HUES6 (cell line): ENCODE results near the gene PTPRS.

Experiments
- H3K27ac ChIP-seq: 2 replicates; pipeline ENCODE4 v1.7.0; 2013; ENCODE audit warnings: low read depth, mild to moderate bottlenecking, low read length, inconsistent platforms
- H3K27me3 ChIP-seq: 2 replicates; pipeline ENCODE4 v1.6.1; 2013; ENCODE audit warnings: low read length; ENCODE audit not compliant: control insufficient read depth, insufficient read depth
- H3K36me3 ChIP-seq: 2 replicates; pipeline ENCODE4 v1.6.1; 2013; ENCODE audit warnings: low read length; ENCODE audit not compliant: control insufficient read depth, insufficient read depth
- H3K4me1 ChIP-seq: 2 replicates; pipeline ENCODE4 v1.6.1; 2013; ENCODE audit warnings: low read length; ENCODE audit not compliant: control insufficient read depth, insufficient read depth
- H3K4me3 ChIP-seq: 2 replicates; pipeline ENCODE4 v1.5.1; 2013; ENCODE audit warnings: low read depth, low read length
- H3K9ac ChIP-seq: one replicate; pipeline ENCODE4 v1.6.1; 2013; ENCODE audit warnings: mild to moderate bottlenecking, low read length
- H3K9me3 ChIP-seq: 2 replicates; pipeline ENCODE4 v1.6.1; 2013; ENCODE audit warnings: low read depth, low read length; ENCODE audit not compliant: control insufficient read depth, insufficient read depth

PTPRS gene

GRCh38 chr19:5355076-5355475 lies 14.5 kb upstream of the PTPRS start:
- Histone ChIP-seq H3K9ac (no peak overlapping the region), H3K27me3 (peaks cover 10% of the 10 kb centered on the region; the same call in 1 of the 2 replicates), H3K36me3 (no peaks in the 10 kb centered on the region), H3K4me3 (no peak overlapping the region), H3K9me3 (no peaks in the 10 kb centered on the region), H3K4me1 (no peaks in the 10 kb centered on the region), H3K27ac (no peak overlapping the region)

- Histone ChIP-seq H3K36me3 (no peaks in the 10 kb centered on the region), H3K4me1 (no peaks in the 10 kb centered on the region), H3K9me3 (no peaks in the 10 kb centered on the region), H3K4me3 (no peak overlapping the region), H3K27ac (no peak overlapping the region), H3K27me3 (peaks cover 10% of the 10 kb centered on the region; the same call in 1 of the 2 replicates), H3K9ac (no peak overlapping the region)
Observed at GRCh38 chr19:5354403-5354802, 13.8 kb upstream of the PTPRS start.

GRCh38 chr19:5352229-5352763 lies 11.7 kb upstream of the PTPRS start:
- Histone ChIP-seq H3K36me3 (no peaks in the 10 kb centered on the region), H3K9me3 (0 out of 2 replicates have a peak, but pooled peaks cover 4% of the 10 kb centered on the region), H3K27me3 (peaks cover 8% of the 10 kb centered on the region), H3K9ac (peak overlapping the region; percentile 97), H3K4me1 (no peaks in the 10 kb centered on the region), H3K4me3 (no peak overlapping the region), H3K27ac (peak overlapping the region; percentile 82)

- Histone ChIP-seq H3K9me3 (0 out of 2 replicates have a peak, but pooled peaks cover 5% of the 10 kb centered on the region), H3K9ac (no peak overlapping the region), H3K36me3 (no peaks in the 10 kb centered on the region), H3K4me1 (no peaks in the 10 kb centered on the region), H3K27me3 (peaks cover 4% of the 10 kb centered on the region; the same call in 1 of the 2 replicates), H3K27ac (no peak overlapping the region), H3K4me3 (no peak overlapping the region)
Observed at GRCh38 chr19:5351731-5352228, 11.2 kb upstream of the PTPRS start.

GRCh38 chr19:5349041-5349440 lies 8.4 kb upstream of the PTPRS start:
- Histone ChIP-seq H3K9me3 (0 out of 2 replicates have a peak, but pooled peaks cover 5% of the 10 kb centered on the region), H3K36me3 (no peaks in the 10 kb centered on the region), H3K9ac (no peak overlapping the region), H3K27me3 (peaks cover 13% of the 10 kb centered on the region), H3K4me1 (peaks cover 6% of the 10 kb centered on the region), H3K27ac (no peak overlapping the region), H3K4me3 (no peak overlapping the region)

- no peak overlapping the region for H3K4me3 ChIP-seq
- H3K27ac ChIP-seq, result no peak overlapping the region
- H3K9ac ChIP-seq, result no peak overlapping the region
- 0 out of 2 replicates have a peak, but pooled peaks cover 5% of the 10 kb centered on the region for H3K9me3 ChIP-seq
- H3K4me1 ChIP-seq, result peaks cover 6% of the 10 kb centered on the region
- peaks cover 25% of the 10 kb centered on the region for H3K27me3 ChIP-seq
- H3K36me3 ChIP-seq, result no peaks in the 10 kb centered on the region
Observed at GRCh38 chr19:5345895-5346386, 5.3 kb upstream of the PTPRS start.

GRCh38 chr19:5343848-5344247 lies 3.2 kb upstream of the PTPRS start:
- Histone ChIP-seq H3K9me3 (0 out of 2 replicates have a peak, but pooled peaks cover 5% of the 10 kb centered on the region), H3K27ac (no peak overlapping the region), H3K36me3 (no peaks in the 10 kb centered on the region), H3K9ac (no peak overlapping the region), H3K4me1 (peaks cover 6% of the 10 kb centered on the region), H3K27me3 (peaks cover 25% of the 10 kb centered on the region), H3K4me3 (no peak overlapping the region)

- no peak overlapping the region for H3K27ac ChIP-seq
- H3K4me1 ChIP-seq, result peaks cover 13% of the 10 kb centered on the region
- H3K9me3 ChIP-seq, result 0 out of 2 replicates have a peak, but pooled peaks cover 5% of the 10 kb centered on the region
- H3K36me3 ChIP-seq, result no peaks in the 10 kb centered on the region
- peaks cover 33% of the 10 kb centered on the region for H3K27me3 ChIP-seq
- no peak overlapping the region for H3K4me3 ChIP-seq
- no peak overlapping the region for H3K9ac ChIP-seq
Observed at GRCh38 chr19:5342573-5343201, 2.1 kb upstream of the PTPRS start.

- Histone ChIP-seq H3K9me3 (no peaks in the 10 kb centered on the region), H3K27me3 (peaks cover 37% of the 10 kb centered on the region), H3K27ac (no peak overlapping the region), H3K9ac (no peak overlapping the region), H3K4me1 (peaks cover 18% of the 10 kb centered on the region), H3K36me3 (no peaks in the 10 kb centered on the region), H3K4me3 (no peak overlapping the region)
Observed at GRCh38 chr19:5341981-5342380, 1.4 kb upstream of the PTPRS start.

- Histone ChIP-seq H3K9me3 (no peaks in the 10 kb centered on the region), H3K36me3 (no peaks in the 10 kb centered on the region), H3K9ac (no peak overlapping the region), H3K27me3 (peaks cover 36% of the 10 kb centered on the region), H3K4me1 (peaks cover 22% of the 10 kb centered on the region), H3K4me3 (no peak overlapping the region), H3K27ac (no peak overlapping the region)
Observed at GRCh38 chr19:5341448-5341820, 822 bp upstream of the PTPRS start.

GRCh38 chr19:5339950-5340636 lies 519 bp downstream of the PTPRS start:
- Histone ChIP-seq H3K9me3 (no peaks in the 10 kb centered on the region), H3K27ac (peak overlapping the region; percentile 76; the same call in 1 of the 2 replicates), H3K9ac (peak overlapping the region; percentile 72), H3K27me3 (peaks cover 33% of the 10 kb centered on the region), H3K4me3 (peak overlapping the region; percentile 78), H3K36me3 (no peaks in the 10 kb centered on the region), H3K4me1 (peaks cover 18% of the 10 kb centered on the region)
